HepG2 (cell line): Measurements from ENCODE around the gene PANX1.

Experiments
- POLR2A ChIP-seq, 2 experiments: IDR thresholded peaks; 2 replicates each; pipeline ENCODE4 v1.6.1; 2011; ENCODE audit warnings: low read depth in 2 of 2, low read length in 2 of 2, mild to moderate bottlenecking in 1 of 2, moderate library complexity in 1 of 2; ENCODE audit not compliant: insufficient read depth in 1 of 2
- SMAD1 ChIP-seq: sonication (generic); formaldehyde crosslinking; IDR thresholded peaks from 2 replicates; pipeline ENCODE4 v1.4.0; 2020; ENCODE audit warnings: missing genetic modification reagents, low read depth, mild to moderate bottlenecking, borderline replicate concordance
- SNRNP70 ChIP-seq: fragments of 200-400 bp; formaldehyde crosslinking; IDR thresholded peaks from 2 replicates; pipeline ENCODE4 v1.6.1; 2017; ENCODE audit warnings: mild to moderate bottlenecking, low read depth, low read length, moderate library complexity
- SP140L ChIP-seq: sonication (generic); formaldehyde crosslinking; IDR thresholded peaks from 2 replicates; pipeline ENCODE4 v1.4.0; 2020; ENCODE audit warnings: missing genetic modification reagents, borderline replicate concordance
- ZNF644 ChIP-seq: IDR thresholded peaks from 2 replicates; pipeline ENCODE4 v1.6.1; 2016; ENCODE audit warnings: low read depth
- ZSCAN29 ChIP-seq: sonication (generic); formaldehyde crosslinking; conservative IDR thresholded peaks from 2 replicates; pipeline ENCODE4 v1.4.0; 2020; ENCODE audit warnings: mild to moderate bottlenecking, missing genetic modification reagents
- TF ChIP-seq, protein P1 (sequence below): sonication (generic); formaldehyde crosslinking; IDR thresholded peaks from 2 replicates; pipeline ENCODE4 v1.5.0; 2020; ENCODE audit warnings: mild to moderate bottlenecking, missing genetic modification reagents, moderate library complexity
- TF ChIP-seq, protein P2 (sequence below): sonication (generic); formaldehyde crosslinking; IDR thresholded peaks from 2 replicates; pipeline ENCODE4 v1.4.0; 2020; ENCODE audit warnings: missing genetic modification reagents
- TF ChIP-seq, protein P3 (sequence below): sonication (generic); formaldehyde crosslinking; IDR thresholded peaks from 2 replicates; pipeline ENCODE4 v1.4.0; 2020; ENCODE audit warnings: missing genetic modification reagents, borderline replicate concordance

DNA sequence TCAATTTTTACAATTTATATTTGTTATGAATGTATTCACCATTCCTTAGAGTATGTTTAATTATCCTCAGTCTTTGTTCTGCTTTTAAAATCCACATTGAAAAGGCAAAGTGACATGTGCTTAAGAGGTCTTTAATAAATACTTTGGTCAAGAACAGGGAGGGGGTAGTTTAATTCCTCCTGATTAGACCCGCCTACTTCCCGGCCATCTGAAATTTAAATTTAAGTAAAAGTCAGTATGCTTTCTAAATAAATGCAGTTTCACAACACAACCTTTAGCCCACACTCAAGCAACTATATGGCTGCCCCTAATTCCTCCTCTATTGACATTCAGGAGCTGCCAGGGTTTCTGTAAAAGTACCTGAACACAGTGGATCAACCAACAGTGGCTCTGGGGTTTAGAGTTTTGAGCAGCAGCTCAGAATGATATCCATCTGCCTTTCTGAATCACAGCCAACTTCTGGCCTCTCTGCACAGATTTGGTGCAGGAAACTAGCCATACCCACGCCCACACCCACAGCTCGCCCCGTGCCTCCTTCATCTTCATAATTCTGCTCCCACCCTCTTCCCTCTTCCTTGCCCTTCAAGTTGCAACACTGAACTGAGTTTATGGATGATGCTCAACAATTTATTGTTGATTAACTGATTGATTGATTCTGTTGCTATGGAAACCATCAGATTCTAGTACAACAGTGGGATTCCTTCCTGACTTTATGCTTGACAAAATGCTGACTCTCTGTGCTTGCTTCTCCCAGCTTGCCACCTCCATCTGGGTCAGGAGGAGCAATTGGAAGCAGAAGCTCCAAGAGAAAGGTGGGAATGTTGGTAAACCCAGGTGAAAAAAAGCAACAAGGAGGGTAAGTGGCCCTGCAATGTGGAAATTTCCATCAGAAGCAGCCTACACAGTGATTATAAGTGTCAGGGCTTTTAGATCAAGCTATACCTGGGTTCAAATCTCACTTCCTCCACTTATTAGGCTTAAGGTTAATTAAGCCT lies 70.8 kb downstream of the PANX1 start:
- TF ChIP-seq ZNF644 (no peak), SP140L (no peak), ZSCAN29 (CRISPR knock-in tag) (no peak), POLR2A (IDR thresholded peaks at IDR 0.05; ENCODE audit: insufficient read depth in 1 of 2, low read depth in 2 of 2, low read length in 2 of 2) (no peak), SMAD1 (CRISPR knock-in tag) (no peak), SNRNP70 (no peak)
- TF ChIP-seq, protein P1, sequence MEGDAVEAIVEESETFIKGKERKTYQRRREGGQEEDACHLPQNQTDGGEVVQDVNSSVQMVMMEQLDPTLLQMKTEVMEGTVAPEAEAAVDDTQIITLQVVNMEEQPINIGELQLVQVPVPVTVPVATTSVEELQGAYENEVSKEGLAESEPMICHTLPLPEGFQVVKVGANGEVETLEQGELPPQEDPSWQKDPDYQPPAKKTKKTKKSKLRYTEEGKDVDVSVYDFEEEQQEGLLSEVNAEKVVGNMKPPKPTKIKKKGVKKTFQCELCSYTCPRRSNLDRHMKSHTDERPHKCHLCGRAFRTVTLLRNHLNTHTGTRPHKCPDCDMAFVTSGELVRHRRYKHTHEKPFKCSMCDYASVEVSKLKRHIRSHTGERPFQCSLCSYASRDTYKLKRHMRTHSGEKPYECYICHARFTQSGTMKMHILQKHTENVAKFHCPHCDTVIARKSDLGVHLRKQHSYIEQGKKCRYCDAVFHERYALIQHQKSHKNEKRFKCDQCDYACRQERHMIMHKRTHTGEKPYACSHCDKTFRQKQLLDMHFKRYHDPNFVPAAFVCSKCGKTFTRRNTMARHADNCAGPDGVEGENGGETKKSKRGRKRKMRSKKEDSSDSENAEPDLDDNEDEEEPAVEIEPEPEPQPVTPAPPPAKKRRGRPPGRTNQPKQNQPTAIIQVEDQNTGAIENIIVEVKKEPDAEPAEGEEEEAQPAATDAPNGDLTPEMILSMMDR (CRISPR knock-in tag) = no peak
- TF ChIP-seq, protein P2, sequence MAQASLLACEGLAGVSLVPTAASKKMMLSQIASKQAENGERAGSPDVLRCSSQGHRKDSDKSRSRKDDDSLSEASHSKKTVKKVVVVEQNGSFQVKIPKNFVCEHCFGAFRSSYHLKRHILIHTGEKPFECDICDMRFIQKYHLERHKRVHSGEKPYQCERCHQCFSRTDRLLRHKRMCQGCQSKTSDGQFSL (CRISPR knock-in tag) = no peak
- TF ChIP-seq, protein P3, sequence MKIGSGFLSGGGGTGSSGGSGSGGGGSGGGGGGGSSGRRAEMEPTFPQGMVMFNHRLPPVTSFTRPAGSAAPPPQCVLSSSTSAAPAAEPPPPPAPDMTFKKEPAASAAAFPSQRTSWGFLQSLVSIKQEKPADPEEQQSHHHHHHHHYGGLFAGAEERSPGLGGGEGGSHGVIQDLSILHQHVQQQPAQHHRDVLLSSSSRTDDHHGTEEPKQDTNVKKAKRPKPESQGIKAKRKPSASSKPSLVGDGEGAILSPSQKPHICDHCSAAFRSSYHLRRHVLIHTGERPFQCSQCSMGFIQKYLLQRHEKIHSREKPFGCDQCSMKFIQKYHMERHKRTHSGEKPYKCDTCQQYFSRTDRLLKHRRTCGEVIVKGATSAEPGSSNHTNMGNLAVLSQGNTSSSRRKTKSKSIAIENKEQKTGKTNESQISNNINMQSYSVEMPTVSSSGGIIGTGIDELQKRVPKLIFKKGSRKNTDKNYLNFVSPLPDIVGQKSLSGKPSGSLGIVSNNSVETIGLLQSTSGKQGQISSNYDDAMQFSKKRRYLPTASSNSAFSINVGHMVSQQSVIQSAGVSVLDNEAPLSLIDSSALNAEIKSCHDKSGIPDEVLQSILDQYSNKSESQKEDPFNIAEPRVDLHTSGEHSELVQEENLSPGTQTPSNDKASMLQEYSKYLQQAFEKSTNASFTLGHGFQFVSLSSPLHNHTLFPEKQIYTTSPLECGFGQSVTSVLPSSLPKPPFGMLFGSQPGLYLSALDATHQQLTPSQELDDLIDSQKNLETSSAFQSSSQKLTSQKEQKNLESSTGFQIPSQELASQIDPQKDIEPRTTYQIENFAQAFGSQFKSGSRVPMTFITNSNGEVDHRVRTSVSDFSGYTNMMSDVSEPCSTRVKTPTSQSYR (CRISPR knock-in tag) = no peak
